SK-N-SH treated with all-trans-retinoic acid at 6 μM for 48 hours (cell line): ENCODE results near the gene PDILT.

ENCODE experiments used
- ATAC-seq: fragments of 200-7000 bp; cut with Tn5 transposase; 3 replicates; pipeline ENCODE4 v1.9.1; 2020; ENCODE audit warnings: mild to moderate bottlenecking, moderate library complexity
- ARNTL ChIP-seq: fragments of 450-650 bp; formaldehyde crosslinking; IDR thresholded peaks from 2 replicates; pipeline ENCODE4 v1.5.0; 2020; ENCODE audit warnings: low read depth, mild to moderate bottlenecking, moderate library complexity, borderline replicate concordance
- BACH2 ChIP-seq: fragments of 250-450 bp; sonication (Bioruptor Pico); IDR thresholded peaks from 2 replicates; pipeline ENCODE4 v1.9.0; 2021; ENCODE audit warnings: mild to moderate bottlenecking, borderline replicate concordance
- CSDC2 ChIP-seq: fragments of 250-450 bp; sonication (Bioruptor Pico); IDR thresholded peaks from 2 replicates; pipeline ENCODE4 v1.5.0; 2020; ENCODE audit warnings: mild to moderate bottlenecking, moderate library complexity
- ESRRG ChIP-seq: fragments of 250-450 bp; sonication (Bioruptor Pico); IDR thresholded peaks from 2 replicates; pipeline ENCODE4 v1.6.1; 2021; ENCODE audit warnings: mild to moderate bottlenecking
- GLIS3 ChIP-seq: fragments of 250-450 bp; sonication (Bioruptor Pico); IDR thresholded peaks from 2 replicates; pipeline ENCODE4 v1.5.0; 2020; ENCODE audit warnings: mild to moderate bottlenecking, moderate library complexity
- ISL1 ChIP-seq: fragments of 250-450 bp; sonication (Bioruptor Pico); IDR thresholded peaks from 2 replicates; pipeline ENCODE4 v2.1.2; 2022; ENCODE audit warnings: mild to moderate bottlenecking, moderate library complexity
- OSR1 ChIP-seq: fragments of 250-450 bp; sonication (Bioruptor Pico); IDR thresholded peaks from 2 replicates; pipeline ENCODE4 v1.8.0; 2022; ENCODE audit warnings: moderate library complexity, mild to moderate bottlenecking, inconsistent platforms
- PPARA ChIP-seq: fragments of 250-450 bp; sonication (Bioruptor Pico); IDR thresholded peaks from 2 replicates; pipeline ENCODE4 v1.5.0; 2020; ENCODE audit warnings: mild to moderate bottlenecking, borderline replicate concordance
- RARB ChIP-seq: fragments of 250-450 bp; sonication (Bioruptor Pico); IDR thresholded peaks from 2 replicates; pipeline ENCODE4 v1.8.0; 2021; ENCODE audit warnings: mild to moderate bottlenecking, moderate library complexity
- TCF4 ChIP-seq: fragments of 250-450 bp; sonication (Bioruptor Pico); IDR thresholded peaks from 2 replicates; pipeline ENCODE4 v1.8.0; 2021; ENCODE audit warnings: mild to moderate bottlenecking, moderate library complexity, borderline replicate concordance
- TOX ChIP-seq: fragments of 250-450 bp; sonication (Bioruptor Pico); IDR thresholded peaks from 2 replicates; pipeline ENCODE4 v1.8.0; 2021; ENCODE audit warnings: mild to moderate bottlenecking, moderate library complexity, borderline replicate concordance
- ZC3H10 ChIP-seq: fragments of 250-450 bp; sonication (Bioruptor Pico); IDR thresholded peaks from 2 replicates; pipeline ENCODE4 v1.5.1; 2021; ENCODE audit warnings: mild to moderate bottlenecking, moderate library complexity
- ZFP3 ChIP-seq: fragments of 250-450 bp; sonication (Bioruptor Pico); IDR thresholded peaks from 2 replicates; pipeline ENCODE4 v1.5.0; 2020; ENCODE audit warnings: mild to moderate bottlenecking, moderate library complexity
- ZFP30 ChIP-seq: fragments of 450-650 bp; formaldehyde crosslinking; IDR thresholded peaks from 2 replicates; pipeline ENCODE4 v1.5.0; 2022; ENCODE audit warnings: mild to moderate bottlenecking, moderate library complexity
- ZNF565 ChIP-seq: fragments of 450-650 bp; formaldehyde crosslinking; conservative IDR thresholded peaks from 2 replicates; pipeline ENCODE4 v1.5.0; 2020; ENCODE audit warnings: low read depth, mild to moderate bottlenecking, moderate library complexity
- ZNF70 ChIP-seq: fragments of 450-650 bp; formaldehyde crosslinking; IDR thresholded peaks from 2 replicates; pipeline ENCODE4 v1.5.0; 2020; ENCODE audit warnings: mild to moderate bottlenecking, moderate library complexity
- ZNF8 ChIP-seq: fragments of 450-650 bp; formaldehyde crosslinking; IDR thresholded peaks from 2 replicates; pipeline ENCODE4 v1.5.0; 2020; ENCODE audit warnings: mild to moderate bottlenecking, moderate library complexity
- TF ChIP-seq, protein P1 (sequence below): fragments of 250-450 bp; sonication (Bioruptor Pico); IDR thresholded peaks from 2 replicates; pipeline ENCODE4 v1.5.0; 2020; ENCODE audit warnings: mild to moderate bottlenecking, moderate library complexity
- TF ChIP-seq, protein P2 (sequence below): fragments of 250-450 bp; sonication (Bioruptor Pico); IDR thresholded peaks from 2 replicates; pipeline ENCODE4 v1.8.0; 2020; ENCODE audit warnings: mild to moderate bottlenecking, moderate library complexity, borderline replicate concordance
- TF ChIP-seq, protein P3 (sequence below): fragments of 250-450 bp; sonication (Bioruptor Pico); IDR thresholded peaks from 2 replicates; pipeline ENCODE4 v1.8.0; 2021; ENCODE audit warnings: low read depth, mild to moderate bottlenecking, moderate library complexity, borderline replicate concordance
- TF ChIP-seq, protein P4 (sequence below): fragments of 250-450 bp; sonication (Bioruptor Pico); IDR thresholded peaks from 2 replicates; pipeline ENCODE4 v1.5.1; 2020; ENCODE audit warnings: low read depth, mild to moderate bottlenecking, moderate library complexity

Gene PDILT

DNA sequence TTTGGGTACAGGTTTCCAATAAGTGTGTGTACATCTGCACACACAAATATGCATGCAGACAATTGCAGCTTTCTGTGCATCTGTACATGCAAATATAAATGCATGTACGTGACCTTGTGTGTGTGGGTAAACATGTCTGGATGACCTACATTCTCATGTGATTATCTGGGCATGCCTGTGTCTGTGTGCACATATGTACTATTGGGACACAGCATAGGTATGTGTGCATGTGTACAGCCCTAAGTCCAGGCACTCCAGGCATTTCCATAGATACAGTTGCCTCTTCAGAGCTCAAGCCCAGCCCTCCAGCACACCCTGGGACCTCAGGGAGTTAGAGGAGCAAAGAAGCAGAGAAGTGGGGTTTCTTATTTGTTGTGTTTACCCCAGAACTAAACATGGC, 70.1 kb downstream of the PDILT start (continued):
- TF ChIP-seq, protein P1, sequence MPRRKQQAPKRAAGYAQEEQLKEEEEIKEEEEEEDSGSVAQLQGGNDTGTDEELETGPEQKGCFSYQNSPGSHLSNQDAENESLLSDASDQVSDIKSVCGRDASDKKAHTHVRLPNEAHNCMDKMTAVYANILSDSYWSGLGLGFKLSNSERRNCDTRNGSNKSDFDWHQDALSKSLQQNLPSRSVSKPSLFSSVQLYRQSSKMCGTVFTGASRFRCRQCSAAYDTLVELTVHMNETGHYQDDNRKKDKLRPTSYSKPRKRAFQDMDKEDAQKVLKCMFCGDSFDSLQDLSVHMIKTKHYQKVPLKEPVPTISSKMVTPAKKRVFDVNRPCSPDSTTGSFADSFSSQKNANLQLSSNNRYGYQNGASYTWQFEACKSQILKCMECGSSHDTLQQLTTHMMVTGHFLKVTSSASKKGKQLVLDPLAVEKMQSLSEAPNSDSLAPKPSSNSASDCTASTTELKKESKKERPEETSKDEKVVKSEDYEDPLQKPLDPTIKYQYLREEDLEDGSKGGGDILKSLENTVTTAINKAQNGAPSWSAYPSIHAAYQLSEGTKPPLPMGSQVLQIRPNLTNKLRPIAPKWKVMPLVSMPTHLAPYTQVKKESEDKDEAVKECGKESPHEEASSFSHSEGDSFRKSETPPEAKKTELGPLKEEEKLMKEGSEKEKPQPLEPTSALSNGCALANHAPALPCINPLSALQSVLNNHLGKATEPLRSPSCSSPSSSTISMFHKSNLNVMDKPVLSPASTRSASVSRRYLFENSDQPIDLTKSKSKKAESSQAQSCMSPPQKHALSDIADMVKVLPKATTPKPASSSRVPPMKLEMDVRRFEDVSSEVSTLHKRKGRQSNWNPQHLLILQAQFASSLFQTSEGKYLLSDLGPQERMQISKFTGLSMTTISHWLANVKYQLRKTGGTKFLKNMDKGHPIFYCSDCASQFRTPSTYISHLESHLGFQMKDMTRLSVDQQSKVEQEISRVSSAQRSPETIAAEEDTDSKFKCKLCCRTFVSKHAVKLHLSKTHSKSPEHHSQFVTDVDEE (CRISPR knock-in tag) = no peak
- TF ChIP-seq RARB (CRISPR knock-in tag) (no peak), ZNF8 (CRISPR knock-in tag) (no peak), PPARA (CRISPR knock-in tag) (no peak), ZFP30 (CRISPR knock-in tag) (no peak), CSDC2 (CRISPR knock-in tag) (no peak), ESRRG (CRISPR knock-in tag) (no peak), ZC3H10 (CRISPR knock-in tag) (no peak), OSR1 (no peak), TCF4 (CRISPR knock-in tag) (no peak), ISL1 (CRISPR knock-in tag) (no peak), ZNF565 (CRISPR knock-in tag) (no peak)

DNA sequence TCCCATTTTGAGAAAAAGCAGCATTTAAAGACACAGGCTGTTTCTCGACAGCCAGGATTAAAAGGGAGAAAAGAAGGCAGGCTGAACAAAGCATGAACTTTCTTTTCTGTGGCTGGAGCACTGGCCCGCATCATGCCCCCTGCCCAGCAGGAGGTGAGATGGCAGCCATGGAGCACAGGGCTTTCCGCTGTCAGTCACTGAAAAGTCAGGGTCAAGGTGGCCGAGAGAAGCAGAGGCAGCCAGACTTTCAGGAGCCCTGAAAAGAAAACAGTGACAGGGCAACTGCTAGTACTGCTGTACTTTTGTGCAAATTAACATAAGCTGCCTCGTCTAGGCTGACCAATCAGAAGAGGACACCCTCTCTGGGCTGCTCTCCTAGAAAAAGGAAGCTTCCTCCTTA, 71.4 kb downstream of the PDILT start:
- TF ChIP-seq ARNTL (CRISPR knock-in tag) (no peak), ESRRG (CRISPR knock-in tag) (no peak), ZNF565 (CRISPR knock-in tag) (no peak), ISL1 (CRISPR knock-in tag) (no peak), TOX (CRISPR knock-in tag) (no peak), RARB (CRISPR knock-in tag) (no peak), PPARA (CRISPR knock-in tag) (no peak)
- TF ChIP-seq, protein P2, sequence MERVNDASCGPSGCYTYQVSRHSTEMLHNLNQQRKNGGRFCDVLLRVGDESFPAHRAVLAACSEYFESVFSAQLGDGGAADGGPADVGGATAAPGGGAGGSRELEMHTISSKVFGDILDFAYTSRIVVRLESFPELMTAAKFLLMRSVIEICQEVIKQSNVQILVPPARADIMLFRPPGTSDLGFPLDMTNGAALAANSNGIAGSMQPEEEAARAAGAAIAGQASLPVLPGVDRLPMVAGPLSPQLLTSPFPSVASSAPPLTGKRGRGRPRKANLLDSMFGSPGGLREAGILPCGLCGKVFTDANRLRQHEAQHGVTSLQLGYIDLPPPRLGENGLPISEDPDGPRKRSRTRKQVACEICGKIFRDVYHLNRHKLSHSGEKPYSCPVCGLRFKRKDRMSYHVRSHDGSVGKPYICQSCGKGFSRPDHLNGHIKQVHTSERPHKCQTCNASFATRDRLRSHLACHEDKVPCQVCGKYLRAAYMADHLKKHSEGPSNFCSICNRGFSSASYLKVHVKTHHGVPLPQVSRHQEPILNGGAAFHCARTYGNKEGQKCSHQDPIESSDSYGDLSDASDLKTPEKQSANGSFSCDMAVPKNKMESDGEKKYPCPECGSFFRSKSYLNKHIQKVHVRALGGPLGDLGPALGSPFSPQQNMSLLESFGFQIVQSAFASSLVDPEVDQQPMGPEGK (CRISPR knock-in tag) = no peak
- TF ChIP-seq, protein P3, sequence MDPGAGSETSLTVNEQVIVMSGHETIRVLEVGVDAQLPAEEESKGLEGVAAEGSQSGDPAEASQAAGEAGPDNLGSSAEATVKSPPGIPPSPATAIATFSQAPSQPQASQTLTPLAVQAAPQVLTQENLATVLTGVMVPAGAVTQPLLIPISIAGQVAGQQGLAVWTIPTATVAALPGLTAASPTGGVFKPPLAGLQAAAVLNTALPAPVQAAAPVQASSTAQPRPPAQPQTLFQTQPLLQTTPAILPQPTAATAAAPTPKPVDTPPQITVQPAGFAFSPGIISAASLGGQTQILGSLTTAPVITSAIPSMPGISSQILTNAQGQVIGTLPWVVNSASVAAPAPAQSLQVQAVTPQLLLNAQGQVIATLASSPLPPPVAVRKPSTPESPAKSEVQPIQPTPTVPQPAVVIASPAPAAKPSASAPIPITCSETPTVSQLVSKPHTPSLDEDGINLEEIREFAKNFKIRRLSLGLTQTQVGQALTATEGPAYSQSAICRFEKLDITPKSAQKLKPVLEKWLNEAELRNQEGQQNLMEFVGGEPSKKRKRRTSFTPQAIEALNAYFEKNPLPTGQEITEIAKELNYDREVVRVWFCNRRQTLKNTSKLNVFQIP (CRISPR knock-in tag) = no peak
- TF ChIP-seq, protein P4, sequence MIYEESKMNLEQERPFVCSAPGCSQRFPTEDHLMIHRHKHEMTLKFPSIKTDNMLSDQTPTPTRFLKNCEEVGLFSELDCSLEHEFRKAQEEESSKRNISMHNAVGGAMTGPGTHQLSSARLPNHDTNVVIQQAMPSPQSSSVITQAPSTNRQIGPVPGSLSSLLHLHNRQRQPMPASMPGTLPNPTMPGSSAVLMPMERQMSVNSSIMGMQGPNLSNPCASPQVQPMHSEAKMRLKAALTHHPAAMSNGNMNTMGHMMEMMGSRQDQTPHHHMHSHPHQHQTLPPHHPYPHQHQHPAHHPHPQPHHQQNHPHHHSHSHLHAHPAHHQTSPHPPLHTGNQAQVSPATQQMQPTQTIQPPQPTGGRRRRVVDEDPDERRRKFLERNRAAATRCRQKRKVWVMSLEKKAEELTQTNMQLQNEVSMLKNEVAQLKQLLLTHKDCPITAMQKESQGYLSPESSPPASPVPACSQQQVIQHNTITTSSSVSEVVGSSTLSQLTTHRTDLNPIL = no peak
- no peak for ATAC-seq

DNA sequence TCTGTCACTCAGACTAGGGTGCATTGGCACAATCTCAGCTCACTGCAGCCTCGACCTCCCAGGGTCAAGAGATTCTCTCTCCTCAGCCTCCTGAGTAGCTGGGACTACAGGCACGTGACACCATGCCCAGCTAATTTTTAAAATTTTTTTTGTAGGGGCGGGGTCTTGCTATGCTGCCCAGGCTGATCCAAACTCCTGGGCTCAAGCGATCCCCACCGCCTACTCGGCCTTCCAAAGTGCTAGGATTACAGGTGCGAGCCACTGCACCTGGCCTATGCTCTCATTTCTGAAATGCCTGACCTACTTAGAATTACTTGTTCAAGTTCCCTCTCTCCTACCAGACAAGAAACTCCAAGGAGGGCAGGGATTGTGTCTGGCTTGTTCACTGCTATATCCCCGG, 72.1 kb downstream of the PDILT start:
- no peak for ATAC-seq
- TF ChIP-seq ZFP3 = no peak
- TF ChIP-seq ISL1 (CRISPR knock-in tag) = no peak
- TF ChIP-seq ZFP30 (CRISPR knock-in tag) = no peak
- no peak for TF ChIP-seq TOX (CRISPR knock-in tag)
- no peak for TF ChIP-seq TCF4 (CRISPR knock-in tag)
- TF ChIP-seq ZNF8 (CRISPR knock-in tag) = no peak
- TF ChIP-seq, protein P4 = no peak
- no peak for TF ChIP-seq ZC3H10 (CRISPR knock-in tag)

DNA sequence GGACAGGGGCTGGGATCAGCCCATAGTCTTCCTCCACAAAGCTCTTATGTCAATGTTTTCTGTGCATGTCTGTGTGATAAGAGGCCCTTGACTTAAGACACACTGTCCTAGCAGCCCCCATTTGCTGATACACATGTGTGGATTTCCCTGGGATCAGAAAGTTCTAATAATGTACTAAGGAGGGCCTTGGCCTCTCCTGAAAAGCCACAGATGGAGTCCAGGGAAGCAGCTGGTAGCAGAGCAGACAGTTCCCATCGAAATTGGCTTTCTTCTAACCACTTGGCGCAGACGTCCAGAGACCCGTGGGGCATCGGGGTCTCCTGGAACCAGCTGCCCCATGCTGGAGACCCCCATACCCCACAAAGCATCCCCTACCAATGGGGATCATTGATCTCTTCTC, 72.9 kb downstream of the PDILT start:
- no peak for ATAC-seq
- TF ChIP-seq ZNF70 (CRISPR knock-in tag) (no peak), TCF4 (CRISPR knock-in tag) (no peak), BACH2 (CRISPR knock-in tag) (no peak), GLIS3 (CRISPR knock-in tag) (no peak), ZC3H10 (CRISPR knock-in tag) (no peak), ESRRG (CRISPR knock-in tag) (no peak)
- TF ChIP-seq, protein P1 (CRISPR knock-in tag) = no peak
